Kidney capillary endothelial cell (primary cell): ENCODE data around the gene RECQL.
"Not testable (repeated sequence)": the region's sequence is repeated elsewhere in the genome, so short reads cannot be mapped to it uniquely, and the experiment has no call there.

Source experiments
- DNase-seq: peaks from one replicate; pipeline ENCODE4 v3.0.0-alpha.2; 2018; ENCODE audit warnings: low spot score

RECQL gene

GRCh38 chr12:21419009-21419699 lies 82.3 kb downstream of the RECQL start:
- DNase-seq: not testable (repeated sequence)
